ENCODE results near the gene FIGNL2. TPM values are rescaled to one million over a fixed set of nuclear protein-coding genes. Genes with fewer than 3 reads are reported as not detected.

FIGNL2 gene
- total and polyA plus RNA-seq, 9 of the 15 experiments (the other 6 are each of a cell fraction or from before 2014, with no cell fraction given) = 0.01 TPM; not detected in 8

DNA sequence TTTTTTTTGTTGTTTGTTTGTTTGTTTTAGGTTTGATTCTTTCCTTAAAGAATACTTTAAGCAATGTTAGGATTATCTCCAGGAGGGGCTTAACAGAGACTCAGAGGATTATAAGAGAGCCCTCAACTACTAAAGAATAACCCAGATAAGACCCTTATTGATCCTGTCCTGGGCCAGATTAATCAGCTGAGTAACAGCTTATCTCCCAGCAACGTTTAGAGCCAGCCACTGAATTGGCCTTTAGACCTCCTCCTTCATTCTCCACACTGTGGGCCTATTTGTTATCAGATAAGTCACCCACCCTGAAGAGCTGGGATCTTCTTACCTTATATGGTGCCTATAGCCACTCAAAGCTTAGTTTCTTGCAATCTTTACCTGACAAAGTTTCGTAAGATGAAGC, 71.1 kb downstream of the FIGNL2 start:
- no peak overlapping the region for H3K4me3 ChIP-seq
- in situ Hi-C loops (cut with MboI) = no loop called here
- WGBS (ENCODE audit: insufficient coverage, low coverage, missing lambda C conversion rate) = 0% methylated on average over 2 of the region's 2 CpGs

More for the DNA sequence above, 71.1 kb downstream of the FIGNL2 start:
- no peak overlapping the region for H3K4me2 ChIP-seq (ENCODE audit: insufficient read depth, low read length)
- no peak for ATAC-seq
- H3K9me3 ChIP-seq (replicated peaks; ENCODE audit: control insufficient read depth, insufficient read depth, low read depth, low read length) = no peaks in the 10 kb centered on the region
- no peaks in the 10 kb centered on the region for H3K36me3 ChIP-seq (ENCODE audit: control insufficient read depth, insufficient read depth, low read length)
- TF ChIP-seq, protein P1, sequence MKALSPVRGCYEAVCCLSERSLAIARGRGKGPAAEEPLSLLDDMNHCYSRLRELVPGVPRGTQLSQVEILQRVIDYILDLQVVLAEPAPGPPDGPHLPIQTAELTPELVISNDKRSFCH (CRISPR knock-in tag; IDR thresholded peaks at IDR 0.05) = no peak
- TF ChIP-seq, protein P1 (tag; IDR thresholded peaks at IDR 0.05) = no peak
- TF ChIP-seq, protein P2, sequence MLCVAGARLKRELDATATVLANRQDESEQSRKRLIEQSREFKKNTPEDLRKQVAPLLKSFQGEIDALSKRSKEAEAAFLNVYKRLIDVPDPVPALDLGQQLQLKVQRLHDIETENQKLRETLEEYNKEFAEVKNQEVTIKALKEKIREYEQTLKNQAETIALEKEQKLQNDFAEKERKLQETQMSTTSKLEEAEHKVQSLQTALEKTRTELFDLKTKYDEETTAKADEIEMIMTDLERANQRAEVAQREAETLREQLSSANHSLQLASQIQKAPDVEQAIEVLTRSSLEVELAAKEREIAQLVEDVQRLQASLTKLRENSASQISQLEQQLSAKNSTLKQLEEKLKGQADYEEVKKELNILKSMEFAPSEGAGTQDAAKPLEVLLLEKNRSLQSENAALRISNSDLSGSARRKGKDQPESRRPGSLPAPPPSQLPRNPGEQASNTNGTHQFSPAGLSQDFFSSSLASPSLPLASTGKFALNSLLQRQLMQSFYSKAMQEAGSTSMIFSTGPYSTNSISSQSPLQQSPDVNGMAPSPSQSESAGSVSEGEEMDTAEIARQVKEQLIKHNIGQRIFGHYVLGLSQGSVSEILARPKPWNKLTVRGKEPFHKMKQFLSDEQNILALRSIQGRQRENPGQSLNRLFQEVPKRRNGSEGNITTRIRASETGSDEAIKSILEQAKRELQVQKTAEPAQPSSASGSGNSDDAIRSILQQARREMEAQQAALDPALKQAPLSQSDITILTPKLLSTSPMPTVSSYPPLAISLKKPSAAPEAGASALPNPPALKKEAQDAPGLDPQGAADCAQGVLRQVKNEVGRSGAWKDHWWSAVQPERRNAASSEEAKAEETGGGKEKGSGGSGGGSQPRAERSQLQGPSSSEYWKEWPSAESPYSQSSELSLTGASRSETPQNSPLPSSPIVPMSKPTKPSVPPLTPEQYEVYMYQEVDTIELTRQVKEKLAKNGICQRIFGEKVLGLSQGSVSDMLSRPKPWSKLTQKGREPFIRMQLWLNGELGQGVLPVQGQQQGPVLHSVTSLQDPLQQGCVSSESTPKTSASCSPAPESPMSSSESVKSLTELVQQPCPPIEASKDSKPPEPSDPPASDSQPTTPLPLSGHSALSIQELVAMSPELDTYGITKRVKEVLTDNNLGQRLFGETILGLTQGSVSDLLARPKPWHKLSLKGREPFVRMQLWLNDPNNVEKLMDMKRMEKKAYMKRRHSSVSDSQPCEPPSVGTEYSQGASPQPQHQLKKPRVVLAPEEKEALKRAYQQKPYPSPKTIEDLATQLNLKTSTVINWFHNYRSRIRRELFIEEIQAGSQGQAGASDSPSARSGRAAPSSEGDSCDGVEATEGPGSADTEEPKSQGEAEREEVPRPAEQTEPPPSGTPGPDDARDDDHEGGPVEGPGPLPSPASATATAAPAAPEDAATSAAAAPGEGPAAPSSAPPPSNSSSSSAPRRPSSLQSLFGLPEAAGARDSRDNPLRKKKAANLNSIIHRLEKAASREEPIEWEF (CRISPR knock-in tag; IDR thresholded peaks at IDR 0.05) = no peak
- no peak for TF ChIP-seq NR4A1 (CRISPR knock-in tag; IDR thresholded peaks at IDR 0.05)
- no peak for TF ChIP-seq NR4A1 (tag; IDR thresholded peaks at IDR 0.05)
- no peak for TF ChIP-seq ZFPM2 (CRISPR knock-in tag; IDR thresholded peaks at IDR 0.05)
- TF ChIP-seq MEIS2 (IDR thresholded peaks at IDR 0.05; ENCODE audit: partially characterized antibody) = no peak
- H4K20me1 ChIP-seq (replicated peaks; ENCODE audit: control insufficient read depth, insufficient read depth, low read length) = no peaks in the 10 kb centered on the region
- CTCF ChIA-PET (ENCODE audit: low intra/inter-chr PET ratio) = no interaction called here
- POLR2A ChIA-PET = interaction anchor here (1.4 kb wide), 1 partner anchor 9 kb away, joined by 3 read pairs; no protein-coding TSS in a partner anchor
- intact Hi-C loops (cut with micrococcal nuclease) = no loop called here
- H3K9me1 ChIP-seq (ENCODE audit: control insufficient read depth, insufficient read depth, low read length) = no peaks in the 10 kb centered on the region
- no peak overlapping the region for H3K9ac ChIP-seq (ENCODE audit: insufficient read depth in 1 of 2, low read depth in 2 of 2, low read length in 2 of 2)
- H3K27me3 ChIP-seq (ENCODE audit: control insufficient read depth in 2 of 2, insufficient read depth in 2 of 2, low read length in 2 of 2) = peaks cover 0 to 6% of the 10 kb centered on the region in 2 experiments; a peak in 2 of 5 replicates
- FAIRE-seq = no peak
- no peaks in the 10 kb centered on the region for H3K79me2 ChIP-seq (ENCODE audit: control insufficient read depth, insufficient read depth, low read length)
- H2AFZ ChIP-seq (ENCODE audit: low read depth, low read length) = no peak overlapping the region
- no TSS peak for BruUV-seq (replicated peaks)
- no peak overlapping the region for H3K27ac ChIP-seq (ENCODE audit: extremely low read depth, low read depth, low read length)
- DNase-seq (ENCODE audit: extremely low read depth in 1 of 4, low spot score in 3 of 4) = no peak
- no peaks in the 10 kb centered on the region for H3K4me1 ChIP-seq (replicated peaks in 1 of 2; ENCODE audit: control insufficient read depth in 2 of 2, insufficient read depth in 2 of 2, low read length in 2 of 2)

Data from K562 (cell line).